Neural progenitor cell (in vitro differentiated cells): Measurements from ENCODE around the gene NCOR1.

ENCODE experiments used
- EZH2 ChIP-seq: fragments of 200-600 bp; sonication (generic); IDR thresholded peaks from 2 replicates; pipeline ENCODE4 v1.6.1; 2017; ENCODE audit warnings: antibody characterized with exemption, mild to moderate bottlenecking, moderate library complexity
- EZH2phosphoT487 ChIP-seq: fragments of 200-600 bp; sonication (generic); IDR thresholded peaks from 2 replicates; pipeline ENCODE4 v1.6.1; 2017; ENCODE audit warnings: antibody characterized with exemption
- TF ChIP-seq, protein P1 (sequence below): fragments of 200-600 bp; sonication (generic); IDR thresholded peaks from 2 replicates; pipeline ENCODE4 v1.5.1; 2017; ENCODE audit warnings: antibody characterized with exemption, mild to moderate bottlenecking

GRCh38 chr17:16108386-16108785 is 106.9 kb downstream of the NCOR1 start:
- TF ChIP-seq, protein P1, sequence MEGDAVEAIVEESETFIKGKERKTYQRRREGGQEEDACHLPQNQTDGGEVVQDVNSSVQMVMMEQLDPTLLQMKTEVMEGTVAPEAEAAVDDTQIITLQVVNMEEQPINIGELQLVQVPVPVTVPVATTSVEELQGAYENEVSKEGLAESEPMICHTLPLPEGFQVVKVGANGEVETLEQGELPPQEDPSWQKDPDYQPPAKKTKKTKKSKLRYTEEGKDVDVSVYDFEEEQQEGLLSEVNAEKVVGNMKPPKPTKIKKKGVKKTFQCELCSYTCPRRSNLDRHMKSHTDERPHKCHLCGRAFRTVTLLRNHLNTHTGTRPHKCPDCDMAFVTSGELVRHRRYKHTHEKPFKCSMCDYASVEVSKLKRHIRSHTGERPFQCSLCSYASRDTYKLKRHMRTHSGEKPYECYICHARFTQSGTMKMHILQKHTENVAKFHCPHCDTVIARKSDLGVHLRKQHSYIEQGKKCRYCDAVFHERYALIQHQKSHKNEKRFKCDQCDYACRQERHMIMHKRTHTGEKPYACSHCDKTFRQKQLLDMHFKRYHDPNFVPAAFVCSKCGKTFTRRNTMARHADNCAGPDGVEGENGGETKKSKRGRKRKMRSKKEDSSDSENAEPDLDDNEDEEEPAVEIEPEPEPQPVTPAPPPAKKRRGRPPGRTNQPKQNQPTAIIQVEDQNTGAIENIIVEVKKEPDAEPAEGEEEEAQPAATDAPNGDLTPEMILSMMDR: no peak
- TF ChIP-seq EZH2phosphoT487 (no peak), EZH2 (no peak)
